ENCODE data around the gene STX1A.
"Not testable (repeated sequence)": the region's sequence is repeated elsewhere in the genome, so short reads cannot be mapped to it uniquely, and the experiment has no call there.

Gene STX1A

GRCh38 chr7:73735528-73735905 is 16.0 kb upstream of the STX1A start:
- no peak for DNase-seq (ENCODE audit: low spot score)

GRCh38 chr7:73734619-73735527 is 15.4 kb upstream of the STX1A start:
- DNase-seq (ENCODE audit: low spot score) = peak; percentile 94

DNA sequence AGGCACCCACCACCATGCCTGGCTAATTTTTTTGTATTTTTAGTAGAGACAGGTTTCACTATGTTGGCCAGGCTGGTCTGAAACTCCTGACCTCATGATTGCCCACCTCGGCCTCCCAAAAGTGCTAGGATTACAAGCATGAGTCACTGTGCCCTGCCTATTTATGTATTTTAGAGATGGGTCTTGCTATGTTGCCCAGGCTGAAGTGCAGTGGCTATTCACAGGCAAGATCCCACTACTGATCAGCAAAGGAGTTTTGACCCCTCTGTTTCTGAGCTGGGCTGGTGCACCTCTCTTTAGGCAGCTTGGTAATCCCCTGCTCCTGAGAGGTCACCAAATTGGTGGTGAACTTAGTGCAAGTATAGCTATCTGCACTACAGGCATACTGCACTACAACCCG is 12.9 kb upstream of the STX1A start:
- DNase-seq (ENCODE audit: low spot score) = no peak

DNA sequence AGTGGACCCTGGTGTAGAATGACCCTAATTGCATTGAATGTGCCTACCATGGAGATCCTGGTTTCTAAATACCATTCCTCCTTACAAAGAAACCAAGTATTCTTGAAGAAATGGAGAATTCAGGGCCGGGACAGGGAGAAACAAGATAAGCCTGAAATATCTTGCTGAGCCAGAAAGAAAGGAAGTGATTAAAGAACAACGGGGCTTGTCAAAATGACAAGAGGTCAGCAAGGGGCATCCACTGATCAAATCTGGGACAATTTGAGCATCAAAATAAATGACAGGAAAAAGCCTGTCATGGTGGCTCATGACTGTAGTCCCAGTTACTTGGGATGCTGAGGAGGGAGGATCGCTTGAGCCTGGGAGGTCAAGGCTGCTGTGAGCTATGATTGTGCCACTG is 11.0 kb upstream of the STX1A start:
- no peak for DNase-seq (ENCODE audit: low spot score)

- no peak for DNase-seq (ENCODE audit: low spot score)
Observed at GRCh38 chr7:73728551-73728950, 9.1 kb upstream of the STX1A start.

- no peak for DNase-seq (ENCODE audit: low spot score)
Observed at GRCh38 chr7:73727952-73728351, 8.5 kb upstream of the STX1A start.

DNA sequence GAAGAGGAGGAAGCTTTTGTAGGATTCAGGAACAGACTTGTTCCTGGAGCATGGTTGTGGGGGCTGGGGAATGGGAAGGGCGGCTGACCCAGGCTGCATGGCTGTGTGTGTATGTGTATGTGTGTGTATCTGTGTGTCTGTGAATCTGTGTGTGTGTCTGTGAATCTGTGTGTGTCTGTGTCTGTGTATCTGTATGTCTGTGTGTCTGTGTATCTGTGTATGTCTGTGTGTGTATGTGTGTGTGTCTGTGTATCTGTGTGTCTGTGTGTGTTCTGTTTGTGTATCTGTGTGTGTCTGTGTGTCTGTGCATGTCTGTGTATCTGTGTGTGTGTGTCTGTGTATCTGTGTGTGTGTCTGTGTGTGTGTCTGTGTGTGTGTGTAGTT is 6.6 kb upstream of the STX1A start:
- no peak for DNase-seq (ENCODE audit: low spot score)

- no peak for DNase-seq (ENCODE audit: low spot score)
Observed at GRCh38 chr7:73723813-73724212, 4.3 kb upstream of the STX1A start.

GRCh38 chr7:73722785-73723184 is 3.3 kb upstream of the STX1A start:
- no peak for DNase-seq (ENCODE audit: low spot score)

DNA sequence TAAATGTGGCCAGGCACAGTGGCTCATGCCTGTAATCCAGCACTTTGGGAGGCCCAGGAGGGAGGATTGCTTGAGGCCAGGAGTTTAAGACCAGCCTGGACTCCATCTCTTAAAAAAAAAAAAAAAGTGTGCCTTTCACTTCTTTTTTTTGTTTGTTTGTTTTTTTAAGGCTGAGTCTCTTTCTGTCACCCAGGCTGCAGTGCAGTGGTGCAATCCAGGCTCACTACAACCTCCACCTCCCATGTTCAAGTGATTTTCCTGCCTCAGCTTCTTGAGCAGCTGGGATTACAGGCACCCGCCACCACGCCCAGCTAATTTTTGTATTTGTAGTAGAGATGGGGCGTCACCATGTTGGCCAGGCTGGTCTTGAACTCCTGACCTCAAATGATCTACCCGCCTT is 2.7 kb upstream of the STX1A start:
- DNase-seq (ENCODE audit: low spot score) = not testable (repeated sequence)

GRCh38 chr7:73721377-73721817 is 1.9 kb upstream of the STX1A start:
- no peak for DNase-seq (ENCODE audit: low spot score)

- DNase-seq (ENCODE audit: low spot score) = not testable (repeated sequence)
Observed at GRCh38 chr7:73720443-73720842, 974 bp upstream of the STX1A start.

DNA sequence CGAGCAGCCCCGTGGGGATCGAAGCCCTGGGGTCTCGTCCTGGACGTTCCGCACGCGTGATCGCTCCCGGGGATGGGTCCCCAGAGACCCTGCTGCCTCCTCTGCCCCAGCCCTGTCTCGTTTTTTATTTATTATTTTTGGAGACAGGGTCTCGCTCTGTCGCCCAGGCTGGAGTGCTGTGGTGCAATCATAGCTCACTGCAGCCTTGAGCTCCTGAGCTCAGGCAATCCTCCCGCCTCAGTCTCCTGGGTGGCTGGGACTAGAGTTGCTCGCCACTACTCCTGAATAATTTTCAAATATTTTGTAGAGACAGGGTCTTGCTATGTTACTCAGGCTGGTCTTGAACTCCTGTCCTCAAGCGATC is 319 bp upstream of the STX1A start:
- DNase-seq (ENCODE audit: low spot score) = no peak

- DNase-seq (ENCODE audit: low spot score) = no peak
Observed at GRCh38 chr7:73718438-73718881, 1.0 kb downstream of the STX1A start.

GRCh38 chr7:73717991-73718405 is 1.5 kb downstream of the STX1A start:
- no peak for DNase-seq (ENCODE audit: low spot score)

DNA sequence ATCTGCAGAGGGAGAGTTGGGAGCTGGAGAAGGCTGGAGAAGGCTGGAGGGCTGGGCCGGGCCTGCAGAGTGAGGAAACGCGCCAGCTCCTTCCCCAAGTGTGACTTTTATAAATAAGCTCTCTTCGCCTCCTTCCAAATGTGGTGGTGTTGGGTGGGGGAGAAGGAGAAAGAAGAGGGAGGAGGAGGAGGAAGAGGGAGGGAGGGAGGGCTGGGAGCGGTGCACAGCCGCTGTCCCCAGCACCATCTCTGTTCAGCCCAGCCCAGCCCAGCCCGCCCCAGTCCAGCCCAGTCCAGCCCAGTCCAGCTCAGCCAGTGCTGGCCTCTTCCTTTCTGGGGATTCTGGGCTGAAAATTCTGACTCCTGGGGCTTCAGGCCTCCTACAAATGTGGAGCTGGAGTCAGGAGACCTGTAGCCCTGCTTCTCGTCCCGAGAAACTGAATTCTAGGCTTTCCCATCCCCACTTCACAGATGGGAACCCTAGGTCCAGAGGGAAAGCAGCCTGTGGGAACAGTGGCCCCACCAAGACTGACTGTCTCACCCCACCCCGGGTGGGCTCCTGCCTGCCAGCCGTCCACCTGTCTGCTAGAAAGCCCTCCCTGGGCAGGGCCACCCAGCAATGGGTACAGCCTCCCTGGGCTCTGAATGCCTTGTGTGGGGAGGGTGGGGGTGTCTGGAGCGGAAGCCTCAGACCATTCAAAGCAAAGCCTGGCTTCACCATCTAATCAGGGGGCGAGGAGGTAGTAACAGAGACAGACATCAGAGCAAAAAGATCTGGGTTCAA is 2.3 kb downstream of the STX1A start:
- DNase-seq (ENCODE audit: low spot score) = no peak

- DNase-seq (ENCODE audit: low spot score) = no peak
Observed at GRCh38 chr7:73716318-73716890, 3.1 kb downstream of the STX1A start.

DNA sequence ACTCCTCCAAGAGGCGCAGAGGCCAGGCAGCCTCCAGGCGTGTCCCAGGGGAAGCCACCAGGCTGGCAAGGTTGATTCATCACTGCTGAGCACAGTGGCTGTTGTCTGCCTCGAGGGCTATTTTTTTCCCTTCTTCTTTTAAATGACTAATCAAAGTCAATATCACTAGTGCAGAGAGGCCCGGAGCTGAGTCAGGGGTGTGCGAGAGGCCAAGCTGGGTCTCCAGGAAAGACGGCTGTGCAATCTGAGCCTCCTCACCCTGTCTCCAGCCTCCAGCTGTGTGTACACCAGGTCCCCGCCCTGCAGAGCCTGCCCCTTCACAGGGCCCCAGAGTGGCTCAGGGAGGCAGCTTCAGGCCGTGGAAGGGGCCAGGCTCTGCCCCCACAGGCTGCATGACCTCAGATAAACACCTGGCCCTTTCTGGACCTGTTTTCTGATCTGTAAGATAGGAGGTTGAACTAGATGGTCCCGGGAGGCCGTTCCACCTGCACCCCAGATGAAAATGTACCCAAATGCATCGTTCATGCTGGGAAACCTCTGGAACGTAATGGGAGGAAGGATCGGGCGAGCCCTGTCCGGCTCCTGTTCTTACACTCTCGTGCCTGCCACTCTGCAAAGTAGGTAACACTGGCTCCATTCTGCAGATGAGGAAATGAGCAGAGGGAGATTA is 3.7 kb downstream of the STX1A start:
- no peak for DNase-seq (ENCODE audit: low spot score)

GRCh38 chr7:73713319-73713718 is 6.2 kb downstream of the STX1A start:
- not testable (repeated sequence) for DNase-seq (ENCODE audit: low spot score)

GRCh38 chr7:73712773-73713172 is 6.7 kb downstream of the STX1A start:
- no peak for DNase-seq (ENCODE audit: low spot score)

DNA sequence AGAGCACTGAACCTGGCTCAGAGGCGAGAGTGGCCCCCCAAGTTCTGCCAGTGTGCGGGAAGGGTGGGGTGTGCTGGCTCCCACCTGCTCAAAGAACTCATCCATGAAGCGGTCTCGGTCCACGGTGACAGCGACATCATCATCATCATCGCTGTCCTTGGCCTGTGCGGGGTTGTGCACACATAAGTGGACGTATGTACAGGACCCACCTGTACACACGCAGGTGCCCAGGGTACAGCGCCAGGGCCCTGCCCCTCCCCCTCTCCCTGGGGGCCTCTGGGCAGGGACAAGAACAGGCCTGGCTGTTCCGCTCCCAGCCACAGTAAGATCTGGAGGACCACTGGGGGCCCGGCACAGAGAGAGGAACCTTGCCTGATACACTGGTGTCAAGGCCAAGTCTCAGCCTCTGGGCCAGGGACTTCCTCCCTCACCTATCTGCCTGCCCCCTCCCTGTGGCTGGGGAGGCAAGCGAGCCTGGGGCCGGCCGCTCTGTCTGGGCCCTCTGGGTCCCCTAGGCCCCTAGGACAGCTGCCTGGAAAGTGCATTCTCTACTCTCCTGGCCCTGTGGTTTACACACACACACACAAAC is 10.4 kb downstream of the STX1A start:
- no peak for DNase-seq (ENCODE audit: low spot score)
